ENCODE measurements around the gene MMEL1.

MMEL1 gene

DNA sequence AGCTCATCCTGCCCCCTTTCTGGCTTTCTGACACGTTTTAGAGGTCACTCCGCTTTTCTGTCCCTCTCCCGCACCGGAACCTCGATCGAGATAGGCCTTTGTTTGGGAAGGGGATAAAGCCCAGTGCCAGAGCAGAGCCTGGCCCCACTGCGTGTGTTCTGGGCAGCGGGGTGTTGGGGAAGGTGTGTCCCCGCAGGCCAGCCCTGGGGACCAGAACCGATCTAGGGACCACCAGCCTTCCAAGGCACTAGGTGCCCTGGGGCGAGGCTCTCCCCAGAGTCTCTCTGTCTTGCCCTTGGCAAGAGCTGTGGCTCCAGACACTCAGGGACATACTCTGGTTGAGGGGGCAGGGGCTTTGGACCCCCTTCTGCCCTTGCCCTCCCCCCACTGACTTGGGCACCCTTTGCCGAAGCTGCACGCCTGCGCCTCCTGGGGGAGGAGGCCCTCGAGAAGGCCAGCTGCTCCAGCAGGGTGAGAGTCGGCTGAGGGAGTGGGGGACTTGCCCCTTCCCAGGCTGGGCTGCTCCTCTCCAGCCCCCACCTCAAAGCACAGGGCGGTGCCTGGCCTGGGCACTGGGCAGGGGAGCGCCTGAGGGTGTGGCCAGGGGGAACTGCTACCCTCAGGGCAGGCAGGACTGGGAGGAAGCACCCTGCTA is 29.8 kb downstream of the MMEL1 start:
- Histone ChIP-seq H3K36me3 (replicated peaks; ENCODE audit: insufficient read depth, low read length) (no peaks in the 10 kb centered on the region), H3K4me2 (ENCODE audit: low read depth, low read length) (no peak overlapping the region), H3F3A (ENCODE audit: insufficient read depth, low read length) (no peaks in the 10 kb centered on the region), H3K27me3 (replicated peaks; ENCODE audit: insufficient read depth, low read length) (peaks cover 96% of the 10 kb centered on the region), H3K4me3 (ENCODE audit: low read length) (no peak overlapping the region), H3K9me2 (replicated peaks; ENCODE audit: insufficient read depth, low read length) (no peaks in the 10 kb centered on the region), H3K9me3 (replicated peaks; ENCODE audit: insufficient read depth, low read length) (no peaks in the 10 kb centered on the region), H4K20me1 (ENCODE audit: insufficient read depth, low read length) (no peaks in the 10 kb centered on the region), H3K9ac (ENCODE audit: low read length) (no peak overlapping the region), H3K4me1 (ENCODE audit: low read length) (no peaks in the 10 kb centered on the region), H3K27ac (ENCODE audit: low read length) (no peak overlapping the region), H3K79me2 (ENCODE audit: low read length) (no peaks in the 10 kb centered on the region), H2AFZ (ENCODE audit: low read length) (no peak overlapping the region)
- no peak for DNase-seq
- TF ChIP-seq CTCF (IDR thresholded peaks at IDR 0.05; ENCODE audit: low read length) (no peak), EZH2phosphoT487 (IDR thresholded peaks at IDR 0.05; ENCODE audit: low read length) (no peak), EZH2 (optimal IDR thresholded peaks at IDR 0.05; ENCODE audit: low read depth, low read length) (no peak)

DNA sequence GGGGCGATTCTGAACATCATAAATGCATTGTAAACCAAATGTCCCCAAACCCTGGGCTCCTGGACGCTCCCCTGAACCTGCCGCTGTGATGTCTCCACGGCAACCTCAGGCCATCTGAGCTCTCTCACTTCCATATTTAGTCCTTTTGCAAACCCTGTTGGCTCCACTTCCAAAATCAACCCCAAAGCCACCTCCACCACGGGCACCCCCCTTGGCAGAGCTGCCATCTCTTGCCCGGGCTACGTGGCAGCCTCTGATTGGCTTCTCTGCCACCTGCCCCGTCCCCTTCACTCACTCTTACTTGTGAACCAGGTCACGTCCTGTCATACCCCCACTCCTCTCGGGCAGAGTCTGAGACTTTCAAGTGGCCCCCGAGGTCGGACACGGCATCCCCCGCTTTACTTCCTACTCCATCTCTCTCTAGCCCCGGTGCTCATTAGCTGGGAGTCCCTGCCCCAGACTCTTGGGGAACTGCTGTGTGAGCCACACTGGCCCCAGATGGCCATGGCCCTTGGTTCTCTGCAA is 30.4 kb downstream of the MMEL1 start:
- peaks cover 96% of the 10 kb centered on the region for H3K27me3 ChIP-seq (replicated peaks; ENCODE audit: insufficient read depth, low read length)
- no peaks in the 10 kb centered on the region for H3K9me3 ChIP-seq (replicated peaks; ENCODE audit: insufficient read depth, low read length)
- no peak overlapping the region for H3K9ac ChIP-seq (ENCODE audit: low read length)
- no peaks in the 10 kb centered on the region for H3F3A ChIP-seq (ENCODE audit: insufficient read depth, low read length)
- H3K27ac ChIP-seq (ENCODE audit: low read length) = no peak overlapping the region
- no peaks in the 10 kb centered on the region for H3K79me2 ChIP-seq (ENCODE audit: low read length)
- H3K36me3 ChIP-seq (replicated peaks; ENCODE audit: insufficient read depth, low read length) = no peaks in the 10 kb centered on the region
- no peaks in the 10 kb centered on the region for H4K20me1 ChIP-seq (ENCODE audit: insufficient read depth, low read length)
- no peak overlapping the region for H2AFZ ChIP-seq (ENCODE audit: low read length)
- no peak overlapping the region for H3K4me3 ChIP-seq (ENCODE audit: low read length)
- DNase-seq = no peak
- H3K9me2 ChIP-seq (replicated peaks; ENCODE audit: insufficient read depth, low read length) = no peaks in the 10 kb centered on the region
- no peaks in the 10 kb centered on the region for H3K4me1 ChIP-seq (ENCODE audit: low read length)
- no peak overlapping the region for H3K4me2 ChIP-seq (ENCODE audit: low read depth, low read length)
- TF ChIP-seq EZH2phosphoT487 (IDR thresholded peaks at IDR 0.05; ENCODE audit: low read length) (no peak), EZH2 (optimal IDR thresholded peaks at IDR 0.05; ENCODE audit: low read depth, low read length) (no peak), CTCF (IDR thresholded peaks at IDR 0.05; ENCODE audit: low read length) (no peak)

GRCh38 chr1:2601721-2602303 is 31.0 kb downstream of the MMEL1 start:
- H3K9me3 ChIP-seq (replicated peaks; ENCODE audit: insufficient read depth, low read length) = no peaks in the 10 kb centered on the region
- no peaks in the 10 kb centered on the region for H3K9me2 ChIP-seq (replicated peaks; ENCODE audit: insufficient read depth, low read length)
- H3K4me1 ChIP-seq (ENCODE audit: low read length) = no peaks in the 10 kb centered on the region
- DNase-seq = no peak
- H3K4me2 ChIP-seq (ENCODE audit: low read depth, low read length) = no peak overlapping the region
- H3K9ac ChIP-seq (ENCODE audit: low read length) = no peak overlapping the region
- no peaks in the 10 kb centered on the region for H4K20me1 ChIP-seq (ENCODE audit: insufficient read depth, low read length)
- no peak overlapping the region for H3K4me3 ChIP-seq (ENCODE audit: low read length)
- no peak for TF ChIP-seq EZH2 (optimal IDR thresholded peaks at IDR 0.05; ENCODE audit: low read depth, low read length)
- no peak for TF ChIP-seq EZH2phosphoT487 (IDR thresholded peaks at IDR 0.05; ENCODE audit: low read length)
- TF ChIP-seq CTCF (IDR thresholded peaks at IDR 0.05; ENCODE audit: low read length) = no peak
- H2AFZ ChIP-seq (ENCODE audit: low read length) = no peak overlapping the region
- no peak overlapping the region for H3K27ac ChIP-seq (ENCODE audit: low read length)
- no peaks in the 10 kb centered on the region for H3K36me3 ChIP-seq (replicated peaks; ENCODE audit: insufficient read depth, low read length)
- no peaks in the 10 kb centered on the region for H3F3A ChIP-seq (ENCODE audit: insufficient read depth, low read length)
- H3K79me2 ChIP-seq (ENCODE audit: low read length) = no peaks in the 10 kb centered on the region
- peaks cover 97% of the 10 kb centered on the region for H3K27me3 ChIP-seq (replicated peaks; ENCODE audit: insufficient read depth, low read length)
